Mesendoderm (in vitro differentiated cells): Measurements from ENCODE around the gene SCG2. TPM values are rescaled to one million over a fixed set of nuclear protein-coding genes. Genes with fewer than 3 reads are reported as not detected.

ENCODE experiments used
- DNase-seq: peaks from one replicate; pipeline ENCODE4 v3.0.0; 2013
- H2AK5ac ChIP-seq: 2 replicates; pipeline ENCODE4 v1.6.1; 2013; ENCODE audit warnings: low read length, inconsistent platforms
- H2BK120ac ChIP-seq: 2 replicates; pipeline ENCODE4 v1.6.1; 2013; ENCODE audit warnings: low read depth, mild to moderate bottlenecking, low read length, moderate library complexity, mixed read lengths
- H2BK15ac ChIP-seq: replicated peaks from 2 replicates; pipeline ENCODE4 v1.6.1; 2013; ENCODE audit warnings: low read depth, mild to moderate bottlenecking, moderate library complexity
- H2BK5ac ChIP-seq: 2 replicates; pipeline ENCODE4 v1.6.1; 2013; ENCODE audit warnings: low read length, inconsistent platforms
- H3K18ac ChIP-seq: 2 replicates; pipeline ENCODE4 v1.6.1; 2013; ENCODE audit warnings: mild to moderate bottlenecking, low read length, mixed read lengths
- H3K23ac ChIP-seq: one replicate; pipeline ENCODE4 v1.6.1; 2013; ENCODE audit warnings: low read length
- H3K27ac ChIP-seq: 2 replicates; pipeline ENCODE4 v1.5.1; 2013; ENCODE audit warnings: low read depth, mild to moderate bottlenecking, inconsistent platforms, low read length, moderate library complexity
- H3K27me3 ChIP-seq: 2 replicates; pipeline ENCODE4 v1.6.1; 2013; ENCODE audit warnings: low read length, control low read depth, mild to moderate bottlenecking, inconsistent platforms; ENCODE audit not compliant: insufficient read depth, poor library complexity
- H3K36me3 ChIP-seq: 2 replicates; pipeline ENCODE4 v1.6.1; 2013; ENCODE audit warnings: low read length, inconsistent platforms; ENCODE audit not compliant: control insufficient read depth, insufficient read depth
- H3K4ac ChIP-seq: one replicate; pipeline ENCODE4 v1.6.1; 2013; ENCODE audit warnings: low read depth, mild to moderate bottlenecking, low read length, moderate library complexity
- H3K4me1 ChIP-seq: 2 replicates; pipeline ENCODE4 v1.6.1; 2013; ENCODE audit warnings: low read depth, low read length, inconsistent platforms; ENCODE audit not compliant: control insufficient read depth
- H3K4me2 ChIP-seq: 2 replicates; pipeline ENCODE4 v1.6.1; 2013; ENCODE audit warnings: low read length
- H3K4me3 ChIP-seq: 2 replicates; pipeline ENCODE4 v1.5.1; 2013; ENCODE audit warnings: mild to moderate bottlenecking, low read length
- H3K56ac ChIP-seq: one replicate; pipeline ENCODE4 v1.6.1; 2013; ENCODE audit warnings: low read length
- H3K79me1 ChIP-seq: 2 replicates; pipeline ENCODE4 v1.6.1; 2013; ENCODE audit warnings: low read length, inconsistent platforms
- H3K79me2 ChIP-seq: 2 replicates; pipeline ENCODE4 v1.6.1; 2013; ENCODE audit warnings: mild to moderate bottlenecking, low read length; ENCODE audit not compliant: control insufficient read depth, insufficient read depth
- H3K9ac ChIP-seq: 2 replicates; pipeline ENCODE4 v1.6.1; 2013; ENCODE audit warnings: low read length, inconsistent platforms
- H4K5ac ChIP-seq: one replicate; pipeline ENCODE4 v1.6.1; 2013; ENCODE audit warnings: low read length
- H4K8ac ChIP-seq: one replicate; pipeline ENCODE4 v1.6.1; 2013; ENCODE audit warnings: low read depth, mild to moderate bottlenecking, control low read depth, low read length, moderate library complexity
- WGBS: extraction: QIAGEN DNeasy Blood & Tissue Kit; methylation state at CpG from one replicate; pipeline ENCODE4 v1.1.7; 2013; ENCODE audit warnings: low lambda C conversion rate, missing lambda C conversion rate; ENCODE audit not compliant: insufficient coverage; ENCODE audit errors: extremely low coverage; 5-methylcytosine and 5-hydroxymethylcytosine counted together
- polyA plus RNA-seq, 2 experiments: library from polyadenylated mRNA; stranded (reverse); fragments of 200-250 nt; gene quantifications; one replicate each; pipeline ENCODE4 v1.2.3, GENCODE V29; 2013

SCG2 gene
- polyA plus RNA-seq (2013, experiment 1 of 2) = 2.3 TPM
- 2.3 TPM for polyA plus RNA-seq (2013, experiment 2 of 2)

DNA sequence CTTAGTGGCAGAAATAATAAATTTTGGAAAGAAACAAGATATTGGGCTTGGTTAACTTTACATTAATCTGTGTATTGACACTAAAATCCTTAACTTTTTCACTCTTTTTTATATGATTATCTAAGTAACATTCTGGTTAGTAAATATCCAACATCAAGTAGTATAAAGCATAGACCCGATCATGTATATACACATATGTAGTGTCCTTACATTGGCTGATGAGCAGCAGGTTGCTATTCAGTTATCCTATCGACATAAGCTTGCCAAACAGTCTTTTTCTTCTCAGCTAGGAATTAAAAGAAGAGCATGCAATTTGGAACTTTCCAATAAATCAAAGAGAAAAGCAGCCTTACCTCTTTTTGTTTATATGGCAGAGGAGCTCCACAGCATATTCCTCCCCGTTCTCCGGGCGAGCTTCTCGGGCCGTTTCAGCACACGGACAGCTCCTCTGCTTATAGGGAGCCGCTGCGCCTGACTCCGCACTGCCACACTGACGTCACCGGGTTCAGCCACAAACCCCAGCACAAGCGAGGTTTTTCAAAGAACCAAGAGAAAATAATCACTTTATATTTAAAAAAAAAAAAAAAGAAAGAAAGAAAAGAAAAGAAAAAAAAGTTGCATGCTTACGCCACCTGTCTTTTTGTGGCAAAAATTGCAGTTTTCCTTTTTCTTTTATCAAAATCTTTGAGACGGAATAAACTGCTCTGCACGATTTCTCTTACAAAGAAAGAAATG lies at the start of gene SCG2:
TSS of gene SCG2 (minus strand) at position 430 of the 735 bp plus-strand sequence. CDS start 3,079 bp downstream, outside the sequence.
- Histone ChIP-seq H3K4ac (no peak within 1 kb of the TSS), H2AK5ac (no peak within 1 kb of the TSS), H3K4me1 (no peaks in the 10 kb centered on the region), H2BK5ac (no peak within 1 kb of the TSS), H4K8ac (no peak within 1 kb of the TSS), H3K36me3 (no peaks in the 10 kb centered on the region), H3K9ac (no peak within 1 kb of the TSS), H3K79me2 (no peaks in the 10 kb centered on the region), H3K27me3 (no peaks in the 10 kb centered on the region), H2BK15ac (no peak within 1 kb of the TSS), H3K27ac (no peak within 1 kb of the TSS), H2BK120ac (no peak within 1 kb of the TSS), H4K5ac (no peak within 1 kb of the TSS), H3K4me3 (no peak within 1 kb of the TSS), H3K56ac (no peak within 1 kb of the TSS), H3K23ac (no peak within 1 kb of the TSS), H3K4me2 (no peak within 1 kb of the TSS), H3K18ac (no peak within 1 kb of the TSS), H3K79me1 (no peaks in the 10 kb centered on the region)
- WGBS = no CpG with 5 or more reads among the region's 17 CpGs
- DNase-seq = peak; percentile 78

GRCh38 chr2:223649554-223650533 lies 47.7 kb upstream of the SCG2 start:
- no peak overlapping the region for H3K4ac ChIP-seq
- no peak overlapping the region for H3K56ac ChIP-seq
- H4K5ac ChIP-seq = no peak overlapping the region
- no peak overlapping the region for H4K8ac ChIP-seq
- no peaks in the 10 kb centered on the region for H3K79me2 ChIP-seq
- H3K36me3 ChIP-seq = no peaks in the 10 kb centered on the region
- no peak for DNase-seq
- no peaks in the 10 kb centered on the region for H3K4me1 ChIP-seq
- H2BK5ac ChIP-seq = no peak overlapping the region
- WGBS = no CpG with 5 or more reads among the region's 8 CpGs
- H3K4me3 ChIP-seq = no peak overlapping the region
- no peak overlapping the region for H3K18ac ChIP-seq
- H2AK5ac ChIP-seq = no peak overlapping the region
- H2BK120ac ChIP-seq = no peak overlapping the region
- H3K27ac ChIP-seq = no peak overlapping the region
- H3K4me2 ChIP-seq = no peak overlapping the region
- no peak overlapping the region for H2BK15ac ChIP-seq
- H3K9ac ChIP-seq = no peak overlapping the region
- no peaks in the 10 kb centered on the region for H3K27me3 ChIP-seq
- no peaks in the 10 kb centered on the region for H3K79me1 ChIP-seq
- H3K23ac ChIP-seq = no peak overlapping the region

GRCh38 chr2:223648755-223649154 lies 46.6 kb upstream of the SCG2 start:
- no peak overlapping the region for H4K5ac ChIP-seq

DNA sequence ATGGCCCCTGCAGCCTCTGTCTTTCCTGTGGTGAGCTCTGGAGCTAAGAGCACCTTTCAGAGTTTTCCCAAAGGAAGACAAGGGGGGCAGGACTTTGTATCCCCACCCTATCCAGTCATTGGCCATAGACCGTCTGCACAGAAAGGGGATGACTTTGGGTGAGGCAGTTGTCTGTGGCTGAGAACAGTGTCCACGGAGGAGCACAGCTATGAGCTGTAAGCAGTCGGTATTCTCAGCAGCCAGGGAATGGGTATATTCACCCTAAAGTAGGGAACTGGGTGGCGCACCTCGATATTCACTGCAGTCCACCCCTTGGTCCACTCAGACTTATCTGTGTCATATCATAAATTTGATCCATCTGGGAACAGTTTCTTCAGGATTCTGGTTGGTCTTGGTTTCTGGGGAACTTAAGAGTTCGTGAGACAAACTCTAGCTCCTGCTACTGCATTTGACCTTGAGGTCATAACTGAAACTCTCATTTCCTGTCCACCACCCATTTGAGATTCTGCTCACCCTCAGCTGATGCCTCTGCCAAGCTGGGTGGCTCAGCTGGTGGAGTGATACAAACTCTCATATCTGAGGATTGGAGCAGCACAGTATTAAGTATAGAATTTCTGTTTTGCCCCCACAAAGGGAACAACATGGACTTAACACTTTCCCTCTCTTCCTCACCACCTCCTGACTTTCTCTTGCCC lies 45.2 kb upstream of the SCG2 start:
- no peak overlapping the region for H3K56ac ChIP-seq
- no peak overlapping the region for H3K4ac ChIP-seq
- H3K18ac ChIP-seq = no peak overlapping the region
- DNase-seq = no peak
- no peaks in the 10 kb centered on the region for H3K79me1 ChIP-seq
- no peak overlapping the region for H3K4me2 ChIP-seq
- no peak overlapping the region for H2AK5ac ChIP-seq
- H3K36me3 ChIP-seq = no peaks in the 10 kb centered on the region
- no peak overlapping the region for H2BK5ac ChIP-seq
- no peaks in the 10 kb centered on the region for H3K79me2 ChIP-seq
- no peak overlapping the region for H3K27ac ChIP-seq
- H3K4me3 ChIP-seq = no peak overlapping the region
- no peak overlapping the region for H3K9ac ChIP-seq
- H3K27me3 ChIP-seq = no peaks in the 10 kb centered on the region
- H2BK15ac ChIP-seq = no peak overlapping the region
- H4K8ac ChIP-seq = no peak overlapping the region
- no peak overlapping the region for H3K23ac ChIP-seq
- H4K5ac ChIP-seq = no peak overlapping the region
- H3K4me1 ChIP-seq = no peaks in the 10 kb centered on the region
- no CpG with 5 or more reads among the region's 6 CpGs for WGBS
- no peak overlapping the region for H2BK120ac ChIP-seq

More at GRCh38 chr2:223648755-223649154, 46.6 kb upstream of the SCG2 start:
- no peaks in the 10 kb centered on the region for H3K27me3 ChIP-seq
- no peak overlapping the region for H3K27ac ChIP-seq
- H2AK5ac ChIP-seq = no peak overlapping the region
- H2BK15ac ChIP-seq = no peak overlapping the region
- H3K18ac ChIP-seq = no peak overlapping the region
- no peak overlapping the region for H3K56ac ChIP-seq
- no peak overlapping the region for H3K9ac ChIP-seq
- H3K4me1 ChIP-seq = no peaks in the 10 kb centered on the region
- no peaks in the 10 kb centered on the region for H3K79me1 ChIP-seq
- DNase-seq = no peak
- H3K4me2 ChIP-seq = no peak overlapping the region
- H2BK5ac ChIP-seq = no peak overlapping the region
- no peaks in the 10 kb centered on the region for H3K36me3 ChIP-seq
- H4K8ac ChIP-seq = no peak overlapping the region
- no peak overlapping the region for H2BK120ac ChIP-seq
- H3K79me2 ChIP-seq = no peaks in the 10 kb centered on the region
- H3K4ac ChIP-seq = no peak overlapping the region
- H3K4me3 ChIP-seq = no peak overlapping the region
- H3K23ac ChIP-seq = no peak overlapping the region

DNA sequence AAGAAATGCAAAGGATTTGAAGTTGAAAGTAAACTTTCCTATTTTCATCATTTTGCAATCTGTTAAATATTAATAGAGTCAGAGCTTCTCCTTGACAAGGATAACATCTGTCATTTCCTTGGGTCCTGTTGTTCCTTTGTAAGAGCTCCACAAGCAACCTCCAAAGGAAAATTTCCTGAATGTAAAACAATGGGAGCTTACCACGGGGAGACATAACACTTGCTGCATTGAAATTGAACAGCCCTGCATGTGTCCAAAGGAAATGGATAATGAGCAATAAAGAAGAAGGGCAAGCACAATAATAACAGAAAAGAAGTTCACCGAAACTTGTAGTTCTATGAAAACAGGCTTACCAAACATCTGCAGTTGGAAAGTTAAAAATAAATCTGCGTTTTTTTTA lies 42.0 kb upstream of the SCG2 start:
- H3K56ac ChIP-seq = no peak overlapping the region
- H3K27ac ChIP-seq = no peak overlapping the region
- H2BK15ac ChIP-seq = no peak overlapping the region
- no peak overlapping the region for H4K5ac ChIP-seq
- H3K23ac ChIP-seq = no peak overlapping the region
- H4K8ac ChIP-seq = no peak overlapping the region
- no peak overlapping the region for H2BK120ac ChIP-seq
- H2AK5ac ChIP-seq = no peak overlapping the region
- no peak overlapping the region for H3K4me2 ChIP-seq
- H3K36me3 ChIP-seq = no peaks in the 10 kb centered on the region
- H2BK5ac ChIP-seq = no peak overlapping the region
- H3K79me1 ChIP-seq = no peaks in the 10 kb centered on the region
- H3K9ac ChIP-seq = no peak overlapping the region
- H3K4ac ChIP-seq = no peak overlapping the region
- no peak overlapping the region for H3K4me3 ChIP-seq
- H3K27me3 ChIP-seq = no peaks in the 10 kb centered on the region
- WGBS = no CpG with 5 or more reads among the region's 3 CpGs
- no peak overlapping the region for H3K18ac ChIP-seq
- no peaks in the 10 kb centered on the region for H3K79me2 ChIP-seq
- DNase-seq = no peak
- no peaks in the 10 kb centered on the region for H3K4me1 ChIP-seq
